AG09319 (cell line): ENCODE data around the gene RPS27L.

Source experiments
- DNase-seq: peaks from one replicate; pipeline ENCODE4 v3.0.0-alpha.2; 2010; ENCODE audit warnings: low read depth; ENCODE audit errors: extremely low read depth
- TF ChIP-seq, protein P1 (sequence below): IDR thresholded peaks from 2 replicates; pipeline ENCODE4 v1.5.1; 2011; ENCODE audit warnings: low read depth, mild to moderate bottlenecking, inconsistent platforms, low read length, moderate library complexity

The RPS27L gene

DNA sequence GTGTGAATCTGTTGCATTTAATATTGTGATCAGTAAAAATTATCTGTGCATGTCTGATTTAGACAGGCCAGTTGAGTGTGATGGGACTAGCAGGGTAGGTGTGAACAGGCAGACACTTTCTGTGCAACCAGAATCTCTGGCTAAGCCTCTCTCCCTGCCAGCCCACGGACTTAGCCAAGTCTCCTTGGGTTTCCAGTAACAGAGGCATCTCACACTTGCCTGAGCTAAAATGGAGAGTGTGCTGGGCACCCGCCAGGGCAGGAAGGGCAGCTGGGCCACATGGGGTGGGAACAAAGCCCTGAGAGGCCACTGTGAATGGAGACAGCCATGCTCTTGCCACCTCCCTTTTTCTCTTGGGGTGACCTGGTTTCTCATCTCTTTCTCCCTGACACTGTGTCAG is 12.5 kb upstream of the RPS27L start:
- no peak for DNase-seq

DNA sequence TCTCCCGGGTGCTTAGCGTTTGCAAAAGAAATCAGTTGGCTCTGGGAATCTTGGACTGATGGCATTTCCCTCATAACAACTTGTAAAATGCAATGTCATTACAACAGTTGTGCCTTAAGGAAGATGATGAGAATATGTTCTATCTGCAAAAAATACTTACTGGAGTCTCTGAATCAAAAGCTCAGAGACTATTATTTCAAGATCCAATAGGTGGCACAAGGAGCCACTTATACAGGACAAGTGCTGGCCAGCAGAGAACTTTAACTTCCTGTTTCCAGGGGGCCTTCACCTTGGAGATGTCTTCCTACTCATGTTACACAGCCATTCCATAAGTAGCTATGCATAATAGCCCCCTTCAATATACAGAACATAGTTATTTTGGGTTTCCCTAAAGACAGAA is 8.9 kb upstream of the RPS27L start:
- DNase-seq = no peak
- TF ChIP-seq, protein P1, sequence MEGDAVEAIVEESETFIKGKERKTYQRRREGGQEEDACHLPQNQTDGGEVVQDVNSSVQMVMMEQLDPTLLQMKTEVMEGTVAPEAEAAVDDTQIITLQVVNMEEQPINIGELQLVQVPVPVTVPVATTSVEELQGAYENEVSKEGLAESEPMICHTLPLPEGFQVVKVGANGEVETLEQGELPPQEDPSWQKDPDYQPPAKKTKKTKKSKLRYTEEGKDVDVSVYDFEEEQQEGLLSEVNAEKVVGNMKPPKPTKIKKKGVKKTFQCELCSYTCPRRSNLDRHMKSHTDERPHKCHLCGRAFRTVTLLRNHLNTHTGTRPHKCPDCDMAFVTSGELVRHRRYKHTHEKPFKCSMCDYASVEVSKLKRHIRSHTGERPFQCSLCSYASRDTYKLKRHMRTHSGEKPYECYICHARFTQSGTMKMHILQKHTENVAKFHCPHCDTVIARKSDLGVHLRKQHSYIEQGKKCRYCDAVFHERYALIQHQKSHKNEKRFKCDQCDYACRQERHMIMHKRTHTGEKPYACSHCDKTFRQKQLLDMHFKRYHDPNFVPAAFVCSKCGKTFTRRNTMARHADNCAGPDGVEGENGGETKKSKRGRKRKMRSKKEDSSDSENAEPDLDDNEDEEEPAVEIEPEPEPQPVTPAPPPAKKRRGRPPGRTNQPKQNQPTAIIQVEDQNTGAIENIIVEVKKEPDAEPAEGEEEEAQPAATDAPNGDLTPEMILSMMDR = no peak; the same call in none of the 2 replicates

More for the DNA sequence above, 12.5 kb upstream of the RPS27L start:
- TF ChIP-seq, protein P1 = no peak

GRCh38 chr15:63165166-63165859 is 8.0 kb upstream of the RPS27L start:
- no peak for DNase-seq

GRCh38 chr15:63163217-63163616 is 5.9 kb upstream of the RPS27L start:
- TF ChIP-seq, protein P1 = no peak
- no peak for DNase-seq

More at GRCh38 chr15:63165166-63165859, 8.0 kb upstream of the RPS27L start:
- TF ChIP-seq, protein P1 = no peak

DNA sequence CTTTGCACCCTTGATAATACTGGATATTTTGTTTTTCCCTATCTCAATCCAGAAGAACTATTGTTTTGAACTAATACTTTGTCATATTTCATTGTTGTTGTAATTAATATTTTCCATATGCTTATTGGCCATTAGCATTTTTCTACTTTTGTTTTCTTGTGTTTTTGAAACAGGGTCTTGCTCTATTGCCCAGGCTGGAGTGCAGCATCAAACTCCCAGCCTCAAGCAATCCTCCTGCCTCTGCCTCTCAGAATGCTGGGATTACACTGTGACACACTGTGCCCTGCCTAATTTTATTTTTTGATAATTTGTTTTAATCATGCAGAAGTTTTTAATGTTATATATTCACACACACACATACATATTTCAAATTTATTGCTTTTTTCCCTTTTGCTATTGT is 3.4 kb upstream of the RPS27L start:
- no peak for DNase-seq
- TF ChIP-seq, protein P1 = no peak

GRCh38 chr15:63157891-63158431 is 684 bp upstream of the RPS27L start:
- DNase-seq = peak; percentile 61
- TF ChIP-seq, protein P1 = peak; percentile 31

GRCh38 chr15:63156755-63157117 is 541 bp downstream of the RPS27L start:
- DNase-seq = no peak
- TF ChIP-seq, protein P1 = no peak
